Glomerular visceral epithelial cell (primary cell): ENCODE results near the gene IGSF21.

Source experiments
- DNase-seq: peaks from one replicate; pipeline ENCODE4 v3.0.0-alpha.2; 2016; ENCODE audit errors: extremely low spot score

IGSF21 gene

GRCh38 chr1:18257778-18258177 is 150.2 kb downstream of the IGSF21 start:
- DNase-seq, result no peak

GRCh38 chr1:18261891-18262290 is 154.3 kb downstream of the IGSF21 start:
- no peak for DNase-seq

- no peak for DNase-seq
Observed at GRCh38 chr1:18262726-18263125, 155.1 kb downstream of the IGSF21 start.

- DNase-seq, result no peak
Observed at GRCh38 chr1:18263547-18264120, 156.0 kb downstream of the IGSF21 start.

- no peak for DNase-seq
Observed at GRCh38 chr1:18264450-18265039, 156.9 kb downstream of the IGSF21 start.

GRCh38 chr1:18265641-18266040 is 158.0 kb downstream of the IGSF21 start:
- DNase-seq, result no peak

GRCh38 chr1:18266391-18266790 is 158.8 kb downstream of the IGSF21 start:
- DNase-seq, result no peak

- DNase-seq, result no peak
Observed at GRCh38 chr1:18271336-18271735, 163.7 kb downstream of the IGSF21 start.

GRCh38 chr1:18278946-18279345 is 171.3 kb downstream of the IGSF21 start:
- DNase-seq, result no peak

- no peak for DNase-seq
Observed at GRCh38 chr1:18279351-18280074, 171.9 kb downstream of the IGSF21 start.

- no peak for DNase-seq
Observed at GRCh38 chr1:18280956-18281355, 173.4 kb downstream of the IGSF21 start.

- no peak for DNase-seq
Observed at GRCh38 chr1:18282851-18283600, 175.4 kb downstream of the IGSF21 start.

GRCh38 chr1:18283601-18284385 is 176.2 kb downstream of the IGSF21 start:
- no peak for DNase-seq

- DNase-seq, result no peak
Observed at GRCh38 chr1:18284805-18285537, 177.4 kb downstream of the IGSF21 start.

- DNase-seq, result no peak
Observed at GRCh38 chr1:18285538-18285924, 177.9 kb downstream of the IGSF21 start.

- no peak for DNase-seq
Observed at GRCh38 chr1:18288722-18289121, 181.1 kb downstream of the IGSF21 start.

GRCh38 chr1:18289597-18289996 is 182.0 kb downstream of the IGSF21 start:
- no peak for DNase-seq

GRCh38 chr1:18290740-18291412 is 183.3 kb downstream of the IGSF21 start:
- no peak for DNase-seq

GRCh38 chr1:18292531-18292930 is 184.9 kb downstream of the IGSF21 start:
- DNase-seq, result no peak

GRCh38 chr1:18293291-18293690 is 185.7 kb downstream of the IGSF21 start:
- DNase-seq, result no peak
